C1 segment of cervical spinal cord (tissue), 14 donors: ENCODE results near the gene RHCE.
"Not testable (repeated sequence)": the region's sequence is repeated elsewhere in the genome, so short reads cannot be mapped to it uniquely, and the experiment has no call there.

Experiments used
- DNase-seq, 14 donors: peaks; one replicate each; lab custom pipeline; 2025; lab: John Stamatoyannopoulos, UW

Gene RHCE

GRCh38 chr1:25402947-25403803 lies 17.4 kb downstream of the RHCE start:
- DNase-seq = peak in 7 of 14 donors; percentile 1 to 27 (median 8)

- DNase-seq = not testable (repeated sequence)
Measured at GRCh38 chr1:25398079-25398478, 22.5 kb downstream of the RHCE start.

GRCh38 chr1:25397549-25397948 lies 23.1 kb downstream of the RHCE start:
- not testable (repeated sequence) for DNase-seq

- DNase-seq = no peak
Measured at GRCh38 chr1:25392841-25393240, 27.8 kb downstream of the RHCE start.

GRCh38 chr1:25389721-25390120 lies 30.9 kb downstream of the RHCE start:
- DNase-seq = not testable (repeated sequence)

GRCh38 chr1:25388691-25389090 lies 31.9 kb downstream of the RHCE start:
- DNase-seq = not testable (repeated sequence)

- not testable (repeated sequence) for DNase-seq
Measured at GRCh38 chr1:25387096-25387495, 33.5 kb downstream of the RHCE start.

- not testable (repeated sequence) for DNase-seq
Measured at GRCh38 chr1:25383875-25384274, 36.8 kb downstream of the RHCE start.

GRCh38 chr1:25383090-25383489 lies 37.5 kb downstream of the RHCE start:
- not testable (repeated sequence) for DNase-seq

GRCh38 chr1:25382543-25382942 lies 38.1 kb downstream of the RHCE start:
- not testable (repeated sequence) for DNase-seq

GRCh38 chr1:25378367-25378766 lies 42.3 kb downstream of the RHCE start:
- DNase-seq = not testable (repeated sequence)

GRCh38 chr1:25371757-25372156 lies 48.9 kb downstream of the RHCE start:
- not testable (repeated sequence) for DNase-seq

GRCh38 chr1:25369691-25370271 lies 50.8 kb downstream of the RHCE start:
- not testable (repeated sequence) for DNase-seq

- DNase-seq = no peak
Measured at GRCh38 chr1:25369241-25369640, 51.4 kb downstream of the RHCE start.

- DNase-seq = not testable (repeated sequence)
Measured at GRCh38 chr1:25362634-25363559, 57.7 kb downstream of the RHCE start.

- DNase-seq = no peak
Measured at GRCh38 chr1:25361901-25362300, 58.7 kb downstream of the RHCE start.

- no peak for DNase-seq
Measured at GRCh38 chr1:25360596-25361581, 59.7 kb downstream of the RHCE start.

- no peak for DNase-seq
Measured at GRCh38 chr1:25356848-25357247, 63.8 kb downstream of the RHCE start.

GRCh38 chr1:25356441-25356840 lies 64.2 kb downstream of the RHCE start:
- DNase-seq = no peak

GRCh38 chr1:25355841-25356395 lies 64.7 kb downstream of the RHCE start:
- no peak for DNase-seq
